ENCODE data around the gene ZNHIT1.
A peak's percentile ranks its signal among the peaks of the same experiment; 100 is the strongest.

Gene ZNHIT1

GRCh38 chr7:101236292-101236835, 18.4 kb downstream of the ZNHIT1 start:
- no peak overlapping the region for H3K4me3 ChIP-seq (ENCODE audit: low read depth, low read length)
- DNase-seq (ENCODE audit: low read depth): no peak
- TF ChIP-seq CTCF (conservative IDR thresholded peaks at IDR 0.05; ENCODE audit: low read depth, low read length): no peak

DNA sequence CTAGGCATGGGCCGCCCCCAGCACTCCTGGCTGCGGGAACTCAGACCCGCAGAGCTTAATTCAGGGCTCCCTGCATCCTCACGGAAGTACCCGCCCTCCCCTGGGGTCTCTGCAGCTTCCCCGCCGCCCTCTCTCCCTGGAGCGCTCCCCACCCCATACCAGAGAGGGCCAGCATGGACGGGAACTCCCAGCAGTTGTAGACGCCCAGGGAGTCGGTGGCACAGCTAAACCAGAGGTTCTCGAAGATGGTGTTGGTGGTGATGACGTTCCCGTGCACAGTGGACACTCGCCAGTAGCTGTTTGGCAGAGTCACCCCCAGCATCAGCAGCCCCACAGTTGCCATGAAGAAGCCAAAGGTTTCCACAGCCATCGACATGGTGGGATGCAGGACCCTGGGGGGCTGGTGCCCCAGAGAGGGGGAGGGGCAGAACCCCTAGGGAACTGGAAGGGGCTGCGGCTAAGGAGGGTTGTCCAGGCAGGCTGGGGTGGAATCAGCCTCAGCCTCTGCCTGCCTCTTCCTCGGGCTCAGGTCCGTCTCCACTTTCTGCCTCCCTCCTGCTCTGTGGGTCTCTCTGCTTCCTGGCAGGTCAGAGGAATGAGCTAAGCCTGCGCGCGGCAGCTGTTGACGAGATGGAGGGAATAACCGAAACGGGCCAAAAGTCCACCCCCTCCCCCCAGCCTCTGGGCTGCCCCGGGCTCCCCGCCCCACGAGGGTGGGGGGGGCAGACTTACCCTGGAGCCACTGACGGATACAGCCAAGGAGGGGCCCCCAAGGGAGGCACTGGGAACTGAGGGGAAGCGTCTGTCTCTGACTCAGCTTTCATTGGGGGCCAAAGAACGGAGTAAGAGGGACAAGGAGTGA, 19.5 kb downstream of the ZNHIT1 start, which contains the start of gene CLDN15:
TSS of gene CLDN15 (minus strand) at position 597 of the 862 bp plus-strand sequence. CDS start at position 376, 221 bp downstream.
- peak; percentile 50 for DNase-seq (ENCODE audit: low read depth)
- H3K4me3 ChIP-seq (ENCODE audit: low read depth, low read length): no peak within 1 kb of the TSS
- no peak for TF ChIP-seq CTCF (conservative IDR thresholded peaks at IDR 0.05; ENCODE audit: low read depth, low read length)

DNA sequence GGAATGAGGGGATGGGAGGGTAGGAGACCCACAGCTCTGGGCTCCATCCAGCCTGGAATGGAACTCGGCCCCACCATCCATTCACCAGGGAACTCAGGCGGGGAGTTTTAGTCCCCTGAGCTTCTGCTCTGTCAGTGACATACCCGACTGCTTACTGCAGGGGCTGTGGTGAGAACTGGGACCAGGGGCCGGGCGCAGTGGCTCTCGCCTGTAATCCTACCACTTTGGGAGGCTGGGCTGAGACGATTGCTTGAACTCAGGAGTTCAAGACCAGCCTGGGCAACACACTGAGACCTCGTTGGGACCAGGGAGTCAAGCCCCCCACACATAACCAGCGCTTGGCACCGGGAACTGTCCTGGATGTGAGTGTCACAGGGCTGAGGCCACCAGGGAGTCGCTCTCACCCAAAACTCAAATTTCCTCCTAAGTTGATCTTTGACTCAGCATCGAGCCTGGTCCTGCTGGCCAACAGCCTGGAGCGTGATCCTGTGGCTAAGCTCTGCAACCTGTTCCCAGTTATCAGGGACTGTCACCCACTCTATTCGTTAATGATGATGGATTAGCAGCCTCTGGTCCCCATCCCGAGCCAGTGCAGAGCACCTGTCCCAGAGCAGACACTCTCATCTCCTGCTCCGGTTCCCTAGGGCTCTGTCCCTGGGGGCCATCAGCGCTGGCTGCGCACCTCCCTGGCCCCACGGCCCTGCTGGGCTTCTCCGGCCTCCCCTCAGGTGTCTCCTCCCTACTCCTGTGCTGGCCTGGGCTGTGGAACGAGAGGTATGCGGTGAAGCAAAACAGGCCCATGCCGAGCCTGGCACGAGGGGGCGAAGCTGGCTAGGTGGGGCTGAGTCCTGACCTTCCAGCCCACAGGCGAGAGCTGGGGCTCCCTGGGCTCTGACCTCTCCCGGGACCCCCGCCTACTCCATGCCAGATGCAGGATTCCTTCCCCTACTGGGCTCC, 20.5 kb downstream of the ZNHIT1 start:
- no peak overlapping the region for H3K4me3 ChIP-seq (ENCODE audit: low read depth, low read length)
- no peak for TF ChIP-seq CTCF (conservative IDR thresholded peaks at IDR 0.05; ENCODE audit: low read depth, low read length)
- DNase-seq (ENCODE audit: low read depth): no peak

GRCh38 chr7:101239191-101239950, 21.4 kb downstream of the ZNHIT1 start:
- no peak for TF ChIP-seq CTCF (conservative IDR thresholded peaks at IDR 0.05; ENCODE audit: low read depth, low read length)
- no peak for DNase-seq (ENCODE audit: low read depth)
- no peak overlapping the region for H3K4me3 ChIP-seq (ENCODE audit: low read depth, low read length)

GRCh38 chr7:101239951-101240220, 21.9 kb downstream of the ZNHIT1 start:
- no peak overlapping the region for H3K4me3 ChIP-seq (ENCODE audit: low read depth, low read length)
- no peak for DNase-seq (ENCODE audit: low read depth)
- no peak for TF ChIP-seq CTCF (conservative IDR thresholded peaks at IDR 0.05; ENCODE audit: low read depth, low read length)

DNA sequence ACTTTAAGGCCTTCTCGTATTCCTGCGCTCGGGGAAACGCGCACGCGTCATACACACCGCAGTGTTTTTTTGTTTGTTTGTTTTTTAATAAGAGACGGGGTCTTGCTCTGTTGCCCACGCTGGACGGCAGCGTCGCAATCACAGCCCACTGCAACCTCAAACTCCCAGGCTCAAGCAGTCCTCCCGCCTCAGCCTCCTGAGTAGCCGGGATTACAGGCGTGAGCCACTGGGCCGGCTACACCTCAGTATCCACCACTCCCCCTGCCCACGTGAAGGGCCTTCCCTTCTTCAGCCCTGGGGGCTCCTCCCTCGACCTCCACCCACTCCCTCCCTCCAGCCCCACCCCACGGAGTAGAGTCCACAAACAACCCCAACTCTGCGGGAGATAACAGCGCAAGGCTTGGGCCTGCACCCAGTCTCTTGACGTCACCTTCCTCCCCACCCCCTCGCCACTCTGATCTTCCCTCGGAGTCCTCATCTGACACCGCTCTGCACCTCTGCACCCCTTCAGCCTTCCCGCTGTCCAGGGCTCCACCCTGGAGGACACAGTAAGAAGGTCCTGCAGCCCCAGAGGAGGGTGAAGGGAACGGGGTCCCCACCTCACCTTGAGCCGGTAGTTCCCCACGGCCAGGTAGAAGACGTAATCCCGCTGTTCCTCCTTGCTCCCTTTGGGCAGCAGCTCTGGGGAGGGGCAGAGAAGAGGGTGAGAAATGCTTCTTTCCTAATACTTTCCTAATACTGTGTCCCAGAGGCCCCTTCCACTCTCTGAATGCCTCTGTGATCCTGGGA, 22.5 kb downstream of the ZNHIT1 start:
- TF ChIP-seq CTCF (conservative IDR thresholded peaks at IDR 0.05; ENCODE audit: low read depth, low read length): no peak
- DNase-seq (ENCODE audit: low read depth): no peak

More for the DNA sequence above, 22.5 kb downstream of the ZNHIT1 start:
- H3K4me3 ChIP-seq (ENCODE audit: low read depth, low read length): no peak overlapping the region

Measured in choroid plexus epithelial cell (primary cell).